OCI-M1 (cell line): ENCODE data around the gene CUX1.
"Not testable (repeated sequence)": the region's sequence is repeated elsewhere in the genome, so short reads cannot be mapped to it uniquely, and the experiment has no call there.

Experiments
- DNase-seq: peaks from one replicate; lab custom pipeline; 2025; lab: John Stamatoyannopoulos, UW

The CUX1 gene

GRCh38 chr7:102009628-102010027 lies 192.2 kb downstream of the CUX1 start:
- DNase-seq = no peak

DNA sequence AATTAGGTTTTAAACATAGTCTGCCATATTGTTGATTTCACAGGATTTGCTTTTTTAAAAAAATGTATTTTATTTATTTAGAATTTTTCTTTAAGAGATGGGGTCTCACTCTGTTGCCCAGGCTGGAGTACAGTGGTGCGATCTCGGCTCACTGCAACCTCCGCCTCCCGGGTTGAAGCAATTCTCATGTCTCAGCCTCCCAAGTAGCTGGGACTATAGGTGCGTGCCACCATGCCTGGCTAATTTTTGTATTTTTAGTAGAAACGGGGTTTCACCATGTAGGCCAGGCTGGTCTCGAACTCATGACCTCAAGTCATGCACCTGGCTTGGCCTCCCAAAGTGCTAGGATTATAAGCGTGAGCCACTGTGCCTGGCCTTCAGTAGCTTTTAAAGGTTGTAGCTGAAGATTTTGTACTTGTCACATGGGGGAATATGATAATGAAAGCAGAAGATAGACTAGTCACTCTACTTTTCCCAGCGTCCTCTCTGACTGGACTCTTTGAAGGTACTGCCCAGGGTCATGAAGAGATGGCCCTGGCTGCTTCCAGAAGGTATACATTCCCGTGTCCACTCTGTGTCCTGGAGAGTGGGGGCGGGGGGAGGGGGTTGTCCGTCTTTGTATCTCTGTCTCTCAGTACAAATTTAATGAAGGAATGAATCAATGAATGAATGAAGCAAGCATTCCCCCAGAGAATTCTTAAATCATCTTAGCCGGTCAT lies 194.8 kb downstream of the CUX1 start:
- DNase-seq = not testable (repeated sequence)

DNA sequence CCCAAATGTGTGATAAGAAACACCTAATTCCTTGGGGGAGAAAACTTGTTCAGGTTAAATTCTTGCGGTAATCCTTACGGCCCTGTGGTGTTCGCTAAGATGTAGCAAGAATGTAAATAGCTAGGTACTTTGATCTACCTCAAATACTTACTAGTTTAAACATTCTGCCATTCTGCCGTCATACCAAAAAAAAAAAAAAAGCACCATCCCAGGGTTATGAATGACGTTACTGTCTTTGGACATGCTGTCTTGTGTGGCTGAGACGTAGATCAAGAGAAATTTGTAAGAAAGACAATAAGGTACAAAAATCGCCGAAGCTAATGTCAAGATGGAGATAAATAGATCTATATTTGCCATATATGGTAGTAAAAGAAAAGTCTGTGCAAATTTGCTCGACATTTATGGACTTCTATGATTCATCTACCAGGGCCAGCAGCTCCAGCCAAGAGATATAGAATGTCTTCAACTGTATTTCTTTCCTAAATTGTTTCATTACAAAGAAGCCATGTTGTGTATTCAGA lies 195.6 kb downstream of the CUX1 start:
- no peak for DNase-seq

- DNase-seq = no peak
Measured at GRCh38 chr7:102018876-102019275, 201.4 kb downstream of the CUX1 start.

- DNase-seq = no peak
Measured at GRCh38 chr7:102019461-102019860, 202.0 kb downstream of the CUX1 start.

DNA sequence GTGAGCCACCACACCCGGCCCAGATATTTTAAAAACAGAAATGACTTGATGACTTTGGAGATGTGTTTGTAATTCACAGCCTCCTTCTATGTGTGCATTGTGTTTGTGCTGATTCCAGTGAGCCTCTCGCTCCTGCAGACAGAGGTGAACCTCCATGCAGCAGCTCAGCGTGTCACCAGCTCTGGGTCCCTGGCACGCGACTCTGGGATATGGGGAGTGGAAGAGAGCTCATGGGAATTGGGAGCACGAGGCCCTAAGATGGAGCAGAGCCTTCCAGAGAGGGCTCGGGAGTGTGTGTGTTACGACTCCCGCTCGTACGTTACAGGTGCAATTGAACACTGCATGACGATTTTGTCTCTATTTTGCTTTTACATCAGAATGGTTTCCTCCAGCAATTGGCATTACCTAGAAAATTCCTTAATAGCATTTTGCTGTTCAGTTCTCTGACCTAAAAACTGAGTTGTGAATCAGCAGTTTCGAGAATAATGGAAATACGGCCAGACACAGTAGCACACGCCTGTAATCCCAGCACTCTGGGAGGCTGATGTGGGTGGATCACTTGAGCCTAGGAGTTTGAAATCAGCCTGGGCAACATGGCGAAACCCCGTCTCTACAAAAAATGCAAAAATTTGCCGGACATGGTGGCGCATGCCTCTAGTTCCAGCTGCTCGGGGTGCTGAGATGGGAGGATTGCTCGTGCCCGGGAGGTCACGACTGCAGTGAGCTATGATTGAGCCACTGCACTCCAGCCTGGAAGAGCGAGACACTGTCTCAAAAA lies 204.6 kb downstream of the CUX1 start:
- no peak for DNase-seq

- no peak for DNase-seq
Measured at GRCh38 chr7:102024005-102024768, 206.8 kb downstream of the CUX1 start.

GRCh38 chr7:102024769-102025391 lies 207.5 kb downstream of the CUX1 start:
- DNase-seq = no peak

GRCh38 chr7:102025777-102026176 lies 208.4 kb downstream of the CUX1 start:
- DNase-seq = not testable (repeated sequence)

DNA sequence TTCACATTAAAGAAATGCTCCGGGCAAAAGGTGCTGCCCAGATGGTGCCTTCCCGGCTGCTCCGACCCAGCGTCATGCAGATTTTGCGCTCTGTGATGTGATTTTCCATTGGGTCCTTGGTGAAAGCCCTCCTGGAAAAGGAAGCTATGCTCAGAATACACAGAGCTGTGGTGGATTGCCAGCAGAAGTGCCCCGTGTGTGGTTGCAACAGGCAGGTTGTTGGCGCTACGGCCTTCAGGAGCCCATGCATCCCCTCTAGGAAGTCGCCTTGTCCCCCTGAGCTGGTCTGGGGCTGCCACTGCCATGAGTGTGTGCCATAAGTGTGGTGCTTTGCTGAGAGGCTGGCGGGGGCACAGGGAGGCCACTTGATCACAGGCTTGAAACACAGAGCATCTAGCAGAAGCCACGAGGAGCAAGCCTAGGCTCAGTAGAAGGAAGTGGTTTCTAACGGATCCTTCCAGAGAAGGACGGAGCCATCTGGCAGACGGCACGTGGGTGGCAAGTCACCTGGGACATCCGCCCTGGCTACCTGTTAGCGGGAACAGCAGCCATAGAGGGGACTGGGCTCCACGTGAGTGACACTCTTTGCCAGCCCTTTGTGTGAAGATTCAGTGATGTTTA lies 210.9 kb downstream of the CUX1 start:
- DNase-seq = no peak

DNA sequence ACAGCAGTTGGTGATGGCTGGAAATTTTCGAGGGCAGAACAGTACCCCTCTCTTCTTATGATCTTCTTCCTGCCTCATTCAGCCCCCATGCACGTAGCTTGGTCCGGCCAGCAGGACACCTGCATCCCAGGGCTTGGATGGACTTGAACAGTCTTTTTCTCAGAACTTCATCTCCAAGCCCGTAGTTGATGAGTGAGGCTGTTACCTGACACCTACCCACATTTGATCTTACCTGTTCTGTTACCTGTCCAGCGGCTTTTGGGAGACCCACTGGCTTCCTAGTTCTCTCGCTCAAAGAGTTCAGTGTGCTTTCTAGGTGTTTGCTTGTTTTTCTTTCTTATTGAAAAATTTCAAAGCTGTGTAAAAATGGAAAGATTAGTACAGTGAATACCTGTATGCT lies 212.2 kb downstream of the CUX1 start:
- no peak for DNase-seq

DNA sequence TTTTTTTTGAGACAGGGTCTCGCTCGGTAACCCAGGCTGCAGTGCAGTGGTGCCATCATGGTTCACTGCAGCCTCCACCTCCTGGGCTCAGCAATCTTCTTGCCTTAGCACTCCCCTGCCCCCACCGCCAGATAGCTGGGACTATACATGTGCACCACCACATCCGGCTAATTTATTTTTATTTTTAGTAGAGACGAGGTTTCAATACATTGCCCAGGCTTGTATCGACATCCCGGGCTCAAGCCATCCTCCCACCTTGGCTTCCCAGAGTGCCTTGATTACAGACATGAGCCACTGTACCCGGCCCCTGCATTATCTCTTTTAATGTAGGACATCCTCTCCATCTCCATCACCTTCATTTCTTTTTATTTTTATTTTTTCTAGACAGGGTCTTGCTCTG lies 213.3 kb downstream of the CUX1 start:
- DNase-seq = no peak

DNA sequence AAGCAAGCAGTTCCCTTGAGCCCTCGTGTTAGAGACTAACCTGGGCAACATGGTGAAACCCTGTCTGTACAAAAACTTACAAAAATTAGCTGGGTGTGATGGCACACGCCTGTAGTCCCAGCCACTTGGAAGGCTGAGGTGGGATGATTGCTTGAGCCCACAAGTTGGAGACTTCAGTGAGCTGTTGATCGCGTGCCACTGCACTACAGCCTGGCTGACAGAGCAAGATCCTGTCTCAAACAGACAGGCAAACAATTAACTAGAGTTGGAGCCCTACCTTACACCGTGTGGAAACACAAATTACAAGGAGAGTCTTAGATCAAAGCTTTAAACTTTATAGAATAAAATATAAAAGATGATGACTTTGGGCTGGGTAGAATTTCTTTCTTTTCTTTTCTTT lies 219.5 kb downstream of the CUX1 start:
- no peak for DNase-seq

DNA sequence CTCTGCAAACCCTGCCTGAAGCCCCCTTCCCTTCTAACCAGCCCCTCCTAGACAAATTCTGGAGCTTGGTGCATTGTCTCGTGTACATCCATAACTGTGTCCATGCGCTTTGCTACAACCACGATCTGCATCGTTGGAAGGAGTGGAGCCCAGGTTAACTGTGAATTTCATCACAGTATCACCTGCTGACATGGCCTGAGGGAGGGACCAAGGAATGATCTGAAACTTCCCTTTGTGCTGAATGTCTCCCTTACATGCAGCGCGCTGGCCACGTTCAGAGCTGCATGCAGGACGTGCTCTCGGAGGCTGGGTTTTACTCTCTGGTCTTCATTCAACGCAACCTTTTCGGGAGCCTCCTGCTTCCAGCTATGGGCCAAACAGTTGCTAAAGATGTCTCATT lies 222.3 kb downstream of the CUX1 start:
- no peak for DNase-seq

- DNase-seq = no peak
Measured at GRCh38 chr7:102040569-102040968, 223.1 kb downstream of the CUX1 start.

- no peak for DNase-seq
Measured at GRCh38 chr7:102042016-102042656, 224.7 kb downstream of the CUX1 start.

- DNase-seq = not testable (repeated sequence)
Measured at GRCh38 chr7:102042796-102043195, 225.4 kb downstream of the CUX1 start.

DNA sequence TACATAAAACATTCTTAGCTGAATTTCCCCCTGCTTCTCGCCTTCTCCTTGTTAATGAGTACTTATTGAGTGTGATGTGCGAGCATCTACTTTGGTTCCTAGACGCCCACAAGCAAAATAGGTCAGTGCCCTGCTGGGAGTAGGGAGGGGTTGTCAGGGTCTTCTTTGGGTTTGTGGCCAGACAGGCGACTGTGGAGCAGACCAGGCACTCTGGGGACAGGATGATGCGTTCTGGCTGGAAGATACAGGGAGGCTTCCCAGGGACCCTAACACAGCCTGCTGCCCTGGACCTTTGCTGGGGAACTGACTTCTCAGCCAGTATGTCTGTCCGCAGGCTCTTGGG lies 227.2 kb downstream of the CUX1 start:
- no peak for DNase-seq

- DNase-seq = peak; percentile 50
Measured at GRCh38 chr7:102044984-102045673, 227.7 kb downstream of the CUX1 start.

- DNase-seq = no peak
Measured at GRCh38 chr7:102045681-102046372, 228.4 kb downstream of the CUX1 start.
